Activated T-cell treated with anti-CD3 and anti-CD28 coated beads for 48 hours (primary cell): ENCODE data around the gene INPP4B.

Source experiments
- DNase-seq: peaks from one replicate; pipeline ENCODE4 v3.0.0-alpha.2; 2020; ENCODE audit warnings: low read depth

INPP4B gene

DNA sequence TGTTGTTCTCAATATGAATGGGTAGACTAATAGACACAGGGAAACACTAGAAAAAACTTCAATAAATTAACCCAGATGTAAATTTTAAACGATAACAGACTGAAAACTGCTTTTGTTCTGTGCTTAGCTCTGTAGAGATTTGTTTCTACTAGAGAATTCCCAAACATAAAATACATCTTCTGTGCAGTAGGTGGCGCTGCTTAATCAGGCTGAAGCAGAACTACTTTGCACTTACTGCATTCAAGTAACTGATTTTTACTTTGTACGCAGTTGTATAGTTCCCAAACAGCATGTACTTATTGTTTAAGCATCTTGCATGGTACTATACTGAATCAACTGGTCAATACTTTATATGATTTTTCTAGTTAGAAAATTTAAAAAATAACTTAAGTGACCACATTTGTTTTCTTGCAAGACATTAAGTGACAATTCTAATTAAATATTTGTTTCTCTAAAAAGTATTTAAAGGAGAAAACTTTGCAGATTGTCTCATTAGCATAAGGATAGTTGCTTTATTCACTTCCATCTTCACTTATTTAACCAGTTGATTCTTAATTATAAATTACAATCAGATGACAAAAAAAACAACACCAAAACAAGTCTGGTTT lies 719.1 kb downstream of the INPP4B start:
- peak; percentile 23 for DNase-seq

DNA sequence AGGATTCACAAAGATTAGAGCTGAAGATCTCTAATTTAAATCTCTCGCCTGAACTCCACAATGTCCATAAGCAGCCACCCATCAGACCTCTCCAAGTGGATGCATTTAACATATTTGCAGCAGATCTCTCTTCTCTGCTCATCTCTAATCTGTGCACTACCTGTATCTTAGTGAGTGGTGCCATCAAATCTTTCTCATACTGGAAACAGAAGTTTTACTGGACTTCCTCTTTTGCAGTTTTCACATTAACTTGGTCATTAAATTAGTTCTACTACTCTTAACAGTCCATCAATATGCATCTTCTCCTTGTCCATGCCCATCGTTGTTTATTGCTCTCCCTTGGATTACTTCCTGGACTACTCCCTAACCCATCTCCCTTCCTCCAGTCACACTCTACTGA lies 721.2 kb downstream of the INPP4B start:
- no peak for DNase-seq

DNA sequence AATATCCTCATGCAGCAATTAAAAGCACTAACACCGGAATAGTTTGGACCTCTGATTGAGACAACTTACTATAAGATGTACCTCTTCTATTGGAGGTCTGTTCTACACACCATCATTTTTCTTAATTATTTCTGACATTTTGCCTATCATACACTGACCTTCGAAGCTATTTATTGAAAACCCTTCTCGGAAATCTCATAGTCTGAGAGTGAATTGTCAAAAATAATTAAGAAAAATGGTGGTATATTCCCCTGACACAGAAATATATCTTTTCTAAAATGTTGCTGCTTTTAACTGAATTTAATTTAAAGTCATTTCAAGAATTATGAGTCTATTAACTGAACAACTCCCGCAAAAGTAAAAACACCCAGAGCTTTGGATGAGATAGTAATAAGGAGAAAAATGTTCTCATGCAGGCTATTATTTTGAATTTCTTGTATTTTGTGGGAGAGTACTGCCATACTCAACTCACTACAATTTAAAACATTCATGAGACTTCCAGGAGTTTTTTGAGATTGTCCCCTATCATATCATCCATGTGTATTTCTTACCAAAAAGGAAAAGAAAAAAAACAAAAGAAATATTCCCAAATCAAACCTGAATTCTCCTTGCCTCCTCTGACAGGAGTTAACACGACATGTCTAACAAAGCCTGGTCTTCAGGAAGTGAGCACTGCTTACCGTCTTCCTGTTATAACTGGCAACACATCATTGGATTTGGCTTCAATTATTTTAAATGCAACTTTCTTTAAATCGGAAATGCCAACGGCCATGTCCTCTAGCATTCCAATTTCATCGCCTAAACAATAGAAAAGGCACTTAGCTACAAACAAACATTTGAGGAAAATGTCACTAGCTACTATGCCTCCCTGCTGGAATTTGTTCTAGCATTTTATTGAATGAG lies 724.4 kb downstream of the INPP4B start:
- DNase-seq: no peak

DNA sequence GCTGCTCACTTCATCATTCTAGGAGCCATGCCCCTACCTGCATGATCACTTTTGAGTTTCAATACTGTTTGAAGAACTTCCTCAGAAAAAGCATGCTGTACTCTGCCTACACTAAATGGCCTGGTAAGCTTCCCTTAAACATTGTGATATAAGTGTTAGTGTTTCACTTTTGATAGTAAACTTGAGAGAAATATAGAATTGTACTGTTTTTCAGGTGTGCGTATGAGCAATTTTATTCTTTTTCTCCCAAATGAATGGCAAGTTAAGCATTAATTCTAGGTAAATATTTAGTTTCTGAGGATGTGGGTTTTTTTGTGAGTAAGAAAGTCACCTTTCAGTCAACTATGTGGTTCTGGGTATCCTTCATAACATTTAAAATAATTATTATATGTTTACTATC lies 725.2 kb downstream of the INPP4B start:
- DNase-seq: no peak

DNA sequence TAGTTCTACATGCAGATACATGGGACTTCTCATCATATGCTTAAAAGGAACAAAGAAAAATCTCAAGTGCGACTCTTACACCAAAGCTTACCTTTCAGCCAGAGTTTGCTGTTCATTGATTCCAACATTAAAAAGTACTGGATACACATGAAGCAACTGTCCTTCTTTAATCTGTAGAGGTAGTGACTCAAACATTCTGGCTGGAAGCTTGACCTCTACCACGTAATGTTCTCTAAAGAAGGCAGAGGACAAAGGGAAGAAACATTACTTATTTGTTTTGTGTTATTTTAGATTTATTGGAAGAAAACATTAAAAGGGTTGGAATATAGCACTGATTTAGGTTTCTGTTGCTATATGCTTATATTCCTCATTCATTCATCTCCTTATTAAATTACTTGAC lies 733.6 kb downstream of the INPP4B start:
- DNase-seq: no peak

DNA sequence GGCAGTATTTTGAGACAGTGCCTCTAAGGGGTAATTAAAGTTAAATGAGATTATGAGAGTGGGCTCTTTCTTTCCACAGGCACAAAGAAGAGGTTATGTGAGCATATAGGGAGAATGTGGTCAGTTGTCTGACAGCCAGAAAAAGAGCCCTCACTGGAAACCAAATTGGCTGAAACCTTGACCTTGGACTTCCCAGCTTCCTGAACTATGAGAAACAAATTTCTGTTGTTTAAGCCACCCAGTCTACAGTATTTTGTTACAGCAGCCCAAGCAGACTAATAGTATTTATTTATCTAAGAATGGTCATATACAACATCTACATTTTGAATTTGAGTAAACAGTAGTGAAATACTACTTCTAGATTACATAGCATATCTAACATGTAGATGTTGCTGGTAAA lies 736.0 kb downstream of the INPP4B start:
- no peak for DNase-seq

DNA sequence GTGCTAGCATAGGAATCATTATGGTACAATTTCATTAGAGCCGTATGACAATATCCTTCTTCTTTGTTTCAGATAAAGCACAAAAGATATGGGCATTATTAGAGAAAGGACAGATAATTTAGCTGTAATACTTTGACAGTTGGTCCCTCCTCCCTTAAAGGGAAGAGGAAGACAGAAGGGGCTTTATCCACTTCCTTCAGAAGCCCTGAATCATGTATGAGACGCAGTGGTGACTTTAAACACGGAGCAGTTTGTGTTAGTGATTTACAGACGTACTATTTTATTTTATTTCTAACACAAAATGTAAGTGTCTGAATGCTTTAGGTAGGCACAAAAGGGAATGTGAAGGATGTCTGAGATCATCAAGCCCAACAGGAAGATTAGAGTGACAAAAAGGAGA lies 742.1 kb downstream of the INPP4B start:
- DNase-seq: no peak

DNA sequence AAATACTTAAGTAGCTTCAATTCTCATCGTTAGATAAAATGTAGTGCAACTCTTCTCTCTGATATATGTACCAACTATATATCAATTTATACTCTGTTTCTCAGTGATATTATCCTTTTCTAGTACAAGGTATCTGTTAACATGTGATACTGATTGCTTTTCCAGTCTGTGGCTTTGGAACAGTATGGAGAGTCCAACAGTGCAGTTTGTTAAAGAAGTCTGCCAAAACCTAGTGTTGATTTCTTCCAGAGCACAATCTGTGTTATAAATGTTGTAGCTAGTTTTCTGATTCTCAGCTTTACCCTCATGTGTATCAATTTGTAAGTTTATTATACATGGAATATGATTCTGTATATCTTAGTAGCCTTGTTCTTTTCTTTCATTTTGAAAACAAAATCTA lies 744.7 kb downstream of the INPP4B start:
- DNase-seq: no peak

DNA sequence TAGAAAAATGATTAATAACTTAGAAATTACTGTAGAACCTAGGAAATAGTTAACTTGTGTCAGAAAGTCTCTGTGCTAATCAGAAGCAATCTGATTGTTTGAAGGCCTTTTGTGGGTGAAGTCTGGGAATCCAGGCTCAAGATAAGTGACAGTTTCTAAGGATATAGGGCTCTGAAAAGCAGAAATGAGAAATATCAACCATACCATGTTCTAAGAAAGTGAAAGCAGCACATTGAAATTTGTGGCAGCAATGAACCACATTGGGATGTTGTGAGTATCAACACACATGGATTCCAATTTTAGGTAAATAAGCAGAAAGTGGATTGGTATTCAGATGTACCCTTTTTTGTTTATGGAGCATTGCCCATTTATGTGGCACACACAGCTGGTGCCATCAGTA lies 745.2 kb downstream of the INPP4B start:
- DNase-seq: no peak

DNA sequence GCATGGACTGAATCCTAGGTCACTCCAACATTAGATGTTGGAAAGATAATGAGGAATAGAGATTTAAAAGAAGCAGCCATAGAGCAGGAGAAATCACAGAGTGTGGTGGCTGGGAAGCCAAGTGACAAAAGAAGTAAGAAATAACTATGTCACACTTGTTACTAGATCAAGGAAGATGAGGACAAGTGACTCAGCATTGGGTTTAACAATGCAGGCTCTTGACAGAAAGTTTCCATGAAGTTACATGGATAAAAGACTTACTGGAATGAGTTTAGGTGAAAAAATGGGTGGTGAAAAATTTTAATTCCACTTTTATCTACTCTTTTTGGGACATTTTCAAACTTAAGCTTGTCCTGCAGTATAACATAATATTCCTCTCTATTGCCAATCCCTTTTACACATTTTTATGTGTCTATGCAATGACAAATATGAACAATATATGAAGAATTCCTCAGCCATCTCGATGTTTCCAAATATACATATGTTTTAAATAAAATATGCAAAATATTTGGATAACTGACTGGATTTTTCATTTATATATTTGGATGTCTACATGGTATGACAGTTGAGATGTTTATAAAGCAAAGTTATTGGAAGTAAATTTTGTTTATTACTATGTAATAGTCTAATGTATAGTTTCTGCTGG lies 747.1 kb downstream of the INPP4B start:
- DNase-seq: no peak

DNA sequence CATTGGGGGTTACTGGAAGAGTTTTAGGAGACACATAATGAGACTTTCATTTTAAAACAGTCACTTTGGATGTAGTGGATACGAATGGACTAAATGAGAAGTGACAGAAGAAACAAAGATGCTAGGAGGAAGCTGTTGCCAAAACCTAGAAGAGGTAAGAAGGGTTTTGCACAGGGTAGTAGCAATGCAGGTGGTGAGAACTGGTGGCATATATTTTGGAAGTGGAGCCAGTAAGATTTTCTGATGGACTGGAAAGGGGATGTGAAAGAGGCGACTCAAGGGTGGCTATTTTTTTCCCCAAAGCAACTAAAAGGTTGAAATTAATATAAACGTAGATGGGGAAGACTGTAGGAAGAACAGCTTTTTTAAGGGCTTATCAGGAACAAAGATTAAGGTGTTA lies 747.7 kb downstream of the INPP4B start:
- no peak for DNase-seq

DNA sequence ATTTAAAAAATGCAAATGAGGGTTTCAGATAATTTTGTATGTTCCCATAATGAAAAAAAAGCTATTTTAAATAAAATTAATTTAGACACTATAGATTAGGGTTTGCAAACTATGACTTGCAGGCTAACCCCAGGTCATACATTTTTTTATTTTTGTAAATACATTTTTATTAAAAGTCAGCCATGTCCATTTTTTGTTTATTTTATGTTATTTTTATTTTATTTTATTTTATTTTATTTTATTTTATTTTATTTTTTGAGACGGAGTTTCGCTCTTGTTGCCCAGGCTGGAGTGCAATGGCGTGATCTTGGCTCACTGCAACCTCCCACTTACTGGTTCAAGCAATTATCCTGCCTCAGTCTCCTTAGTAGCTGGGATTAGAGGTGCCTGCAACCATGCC lies 749.1 kb downstream of the INPP4B start:
- DNase-seq: no peak

DNA sequence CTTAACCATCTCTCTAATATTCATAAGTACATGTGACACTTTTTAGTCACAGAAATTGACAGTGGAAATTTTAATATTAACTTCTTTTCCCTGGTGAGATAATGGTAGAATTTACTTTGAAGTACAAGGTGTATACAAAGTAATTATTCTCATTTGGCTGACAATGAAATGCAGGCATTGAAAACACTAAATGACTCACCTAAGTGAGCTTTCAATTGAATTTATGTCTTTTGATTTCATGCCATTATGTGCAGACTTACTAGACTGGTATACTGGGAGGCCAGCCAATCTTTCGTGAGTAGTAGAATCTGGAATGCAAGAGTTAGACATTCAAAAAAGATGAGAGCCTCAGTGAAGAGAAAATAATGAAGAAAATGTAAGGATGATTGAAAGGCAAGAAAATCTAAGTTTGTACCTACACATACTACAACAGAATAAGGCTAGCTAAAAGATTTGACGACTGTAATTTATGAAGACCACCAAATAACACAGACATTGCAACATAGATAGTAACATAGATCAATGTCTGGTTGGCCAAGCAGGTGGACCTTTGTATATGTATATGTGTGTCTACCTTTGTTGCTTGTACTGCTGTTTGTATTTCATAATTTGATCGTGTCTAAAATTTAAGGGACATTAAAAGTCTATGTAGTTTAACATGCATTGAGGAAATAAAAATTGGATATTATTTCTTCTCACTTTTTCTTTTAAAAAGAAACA lies 750.1 kb downstream of the INPP4B start:
- no peak for DNase-seq

DNA sequence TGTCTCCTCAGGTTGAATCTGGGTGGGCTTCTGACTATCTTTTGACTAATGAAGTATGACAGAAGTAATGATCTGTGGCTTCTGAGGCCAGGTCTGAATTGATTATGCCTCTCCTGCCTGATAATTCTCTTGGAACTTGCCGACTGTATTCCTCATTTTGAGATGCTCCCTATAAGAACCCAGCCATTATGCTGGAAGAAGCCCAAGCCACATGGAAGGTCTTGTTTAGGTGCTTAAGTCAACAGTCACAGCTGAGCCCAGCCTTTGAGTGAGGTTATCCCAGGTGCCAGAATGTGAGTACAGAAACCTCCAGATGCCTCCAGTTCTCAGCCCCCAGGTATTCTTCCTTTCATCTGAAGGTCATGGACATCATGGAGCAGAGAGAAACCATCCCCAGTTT lies 753.2 kb downstream of the INPP4B start:
- no peak for DNase-seq

DNA sequence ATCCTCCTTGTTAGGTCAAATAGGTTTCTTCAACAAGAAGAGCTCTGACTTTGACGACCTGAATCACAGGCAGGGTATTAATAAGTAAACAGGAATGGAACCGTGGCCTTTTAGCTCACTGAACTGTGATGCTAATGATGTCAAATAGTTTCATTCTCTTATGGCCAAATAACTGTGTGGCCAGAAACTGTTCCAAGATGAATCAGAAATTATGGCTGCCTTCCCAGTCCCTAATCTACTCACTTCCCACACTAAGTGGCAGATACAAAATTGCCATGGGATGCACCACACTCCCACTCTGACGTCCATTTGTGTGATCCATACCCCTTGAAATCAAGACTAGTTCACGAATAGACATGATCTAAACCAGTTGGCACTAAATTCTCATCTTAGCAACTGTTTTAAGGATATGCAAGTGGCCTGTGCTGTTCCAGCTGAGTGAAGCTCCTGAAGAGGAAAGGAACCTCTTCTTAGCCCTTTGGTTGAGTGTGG lies 754.4 kb downstream of the INPP4B start:
- no peak for DNase-seq

DNA sequence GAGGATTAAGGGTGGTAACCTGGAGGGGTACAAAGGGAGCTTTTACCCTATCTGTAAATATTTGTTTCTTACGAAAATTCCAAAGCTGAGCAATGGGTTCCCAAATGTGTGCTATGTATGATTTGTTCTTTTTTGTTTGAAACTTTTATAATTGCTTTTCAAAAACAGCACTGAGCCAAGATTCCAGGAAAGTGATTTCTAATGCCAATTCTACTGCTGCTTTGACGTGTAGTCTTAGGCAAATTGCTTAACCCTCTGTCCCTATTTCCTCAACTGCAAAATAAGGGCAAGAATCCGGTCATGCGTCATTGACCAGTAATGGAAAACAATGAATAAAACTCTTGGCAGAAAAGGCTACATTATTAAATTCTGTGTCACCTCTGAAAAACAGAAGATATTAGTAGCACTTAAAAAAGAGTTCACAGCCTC lies 755.0 kb downstream of the INPP4B start:
- DNase-seq: no peak

DNA sequence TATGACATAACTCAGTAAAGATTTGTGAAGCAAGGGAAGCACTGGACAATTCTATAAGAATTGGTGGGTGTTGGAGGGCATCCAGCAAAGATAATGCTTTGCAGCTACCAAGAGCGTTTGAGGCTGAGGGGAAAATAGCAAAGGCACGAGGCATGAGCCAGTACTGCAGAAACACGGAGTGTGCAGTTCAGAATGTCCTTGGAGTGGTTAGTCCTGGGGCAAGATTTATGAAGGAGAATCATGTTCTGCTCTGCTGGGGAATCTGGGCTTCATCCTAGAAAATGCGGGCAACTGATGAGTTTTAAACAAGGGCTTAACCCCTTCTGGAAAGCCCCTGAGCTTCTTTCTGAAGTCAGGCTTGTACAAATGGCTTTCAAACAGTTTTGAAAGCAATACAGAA lies 757.2 kb downstream of the INPP4B start:
- no peak for DNase-seq

DNA sequence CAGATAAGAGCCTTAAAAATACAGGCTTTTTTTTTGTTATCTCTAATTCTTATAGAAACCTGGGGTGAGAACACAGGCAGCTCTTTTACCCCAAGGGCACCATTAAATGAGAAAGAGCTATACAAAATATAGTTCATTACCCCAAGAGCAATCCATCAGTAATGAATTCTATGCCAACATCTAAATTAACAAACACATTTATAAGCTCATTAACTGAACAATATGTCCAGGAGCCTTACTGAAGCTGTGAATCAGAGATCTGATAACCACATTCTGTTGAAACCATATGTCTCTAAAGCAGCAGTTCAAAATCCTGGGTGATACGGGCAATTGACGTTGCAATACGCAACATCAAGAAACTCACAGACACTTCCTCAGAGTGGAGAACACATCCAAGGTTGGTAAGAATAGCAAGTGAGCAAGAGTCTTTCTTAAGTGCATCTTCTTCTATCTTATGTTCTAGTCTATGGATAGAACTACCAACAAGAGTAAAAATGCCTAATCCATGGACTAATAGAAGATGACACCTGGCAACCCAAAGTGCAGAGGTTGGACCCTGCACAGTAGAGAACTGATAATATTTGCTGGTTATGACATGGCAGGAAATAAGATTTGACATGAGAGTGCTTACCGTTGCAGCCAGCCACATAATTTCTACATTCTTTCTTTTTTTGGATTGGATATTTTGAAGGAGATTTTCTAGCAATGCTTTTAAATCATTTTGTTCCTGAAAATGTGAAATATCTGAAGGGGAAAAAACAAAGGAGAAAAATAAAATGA lies 760.4 kb downstream of the INPP4B start:
- DNase-seq: no peak

DNA sequence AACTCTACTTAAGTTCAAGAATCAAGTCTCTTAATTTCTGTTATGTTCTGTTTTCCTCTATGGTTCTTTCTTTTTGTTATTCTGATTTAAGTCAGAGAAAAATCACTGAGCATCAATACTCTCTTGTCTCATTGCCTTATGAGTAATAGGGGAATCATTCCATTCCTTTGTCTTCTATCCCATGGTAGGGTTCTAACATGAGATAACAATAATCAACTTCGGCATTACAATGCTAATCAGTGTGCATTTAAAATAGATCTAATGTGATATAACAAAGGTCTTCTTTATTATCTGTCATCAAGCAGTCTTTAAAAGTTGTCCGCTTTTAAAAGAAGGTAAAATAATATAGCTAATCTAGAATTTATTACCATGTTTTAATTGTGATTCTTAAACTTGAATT lies 762.8 kb downstream of the INPP4B start:
- DNase-seq: no peak

DNA sequence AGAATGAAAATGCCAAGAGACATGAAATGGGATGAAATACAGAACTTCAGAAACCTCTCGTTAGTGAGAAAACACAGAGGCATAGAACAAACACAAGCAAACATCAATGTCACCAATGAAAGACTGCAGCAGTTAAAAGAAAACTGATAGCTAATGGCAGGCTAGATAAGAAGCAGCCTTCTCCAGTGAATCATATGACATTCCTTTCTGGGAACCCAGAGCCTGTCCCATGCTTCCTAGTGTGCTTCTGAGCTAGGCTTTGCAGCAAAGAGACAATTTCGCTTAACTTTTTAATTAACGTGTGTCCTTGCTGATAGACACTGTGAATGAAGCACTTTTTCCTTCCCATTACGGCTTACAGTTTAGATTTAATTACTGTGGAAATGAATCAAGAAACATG lies 765.1 kb downstream of the INPP4B start:
- DNase-seq: no peak

DNA sequence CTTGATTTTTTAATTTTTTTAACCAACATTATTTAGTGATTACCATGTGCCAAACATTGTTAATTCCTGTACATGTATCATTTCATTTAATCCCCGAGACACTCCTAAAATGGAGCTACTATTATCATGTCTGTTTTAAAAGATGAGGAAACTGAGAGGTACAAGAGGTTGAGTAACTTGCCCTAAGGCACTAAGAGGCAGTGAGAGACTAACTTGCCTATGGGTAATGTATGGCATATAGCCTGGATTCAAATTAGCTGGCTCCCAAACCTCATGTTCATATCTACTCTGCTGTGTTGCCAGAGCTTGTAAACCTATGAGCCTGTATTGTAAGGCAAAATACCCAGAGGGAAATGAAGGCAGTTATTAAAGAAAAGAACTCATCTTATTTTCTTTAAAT lies 766.1 kb downstream of the INPP4B start:
- DNase-seq: no peak

DNA sequence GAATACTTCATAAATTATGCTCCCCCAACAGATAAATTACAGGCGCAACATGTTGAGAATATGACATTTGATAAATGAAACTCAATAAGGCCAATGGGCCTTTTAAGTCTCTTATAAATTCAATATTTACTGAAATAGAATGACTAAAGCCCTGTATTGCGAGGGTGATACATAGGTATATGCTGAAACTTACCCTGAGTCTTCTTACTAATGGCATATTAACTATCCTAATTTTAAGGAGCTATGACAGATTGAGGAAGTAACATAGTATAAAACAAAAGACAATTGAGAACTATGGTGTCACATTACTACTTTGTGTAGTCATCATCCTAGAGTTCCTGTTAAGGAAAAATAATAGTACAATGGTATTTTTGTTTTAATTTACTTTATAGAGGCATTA lies 769.1 kb downstream of the INPP4B start:
- no peak for DNase-seq
